Measurements from ENCODE around the gene RFK. TPM values are rescaled to one million over a fixed set of nuclear protein-coding genes. Genes with fewer than 3 reads are reported as not detected.

The RFK gene
- total RNA-seq, 1 experiment from 2014 or later = 12.0 TPM

- H2BK5ac ChIP-seq (ENCODE audit: insufficient read length, low read length) = no peak overlapping the region
- no peak overlapping the region for H3K14ac ChIP-seq (ENCODE audit: insufficient read depth, low read length)
- H4K91ac ChIP-seq (ENCODE audit: insufficient read length, low read depth, low read length) = no peak overlapping the region
- no peak overlapping the region for H4K5ac ChIP-seq (ENCODE audit: insufficient read length, low read depth, low read length)
- no peaks in the 10 kb centered on the region for H3K36me3 Mint-ChIP-seq (ENCODE audit: insufficient read depth in 1 of 3, low read depth in 3 of 3)
- H3K18ac ChIP-seq (ENCODE audit: insufficient read length, low read depth, low read length) = no peak overlapping the region
- no peak overlapping the region for H2BK15ac ChIP-seq (ENCODE audit: low read depth, low read length)
- no peaks in the 10 kb centered on the region for H3K27me3 ChIP-seq (ENCODE audit: insufficient read depth, low read length)
- no peak overlapping the region for H2AK5ac ChIP-seq (ENCODE audit: insufficient read length, low read length)
- H3K9me3 ChIP-seq (ENCODE audit: control insufficient read depth, low read depth, low read length) = no peaks in the 10 kb centered on the region
- WGBS (ENCODE audit: extremely low coverage, insufficient read length, low lambda C conversion rate) = no CpG with 5 or more reads among the region's 1 CpG
- no peak overlapping the region for H3K27ac ChIP-seq (ENCODE audit: insufficient read length, low read depth, low read length)
- no peak overlapping the region for H3T11ph ChIP-seq (ENCODE audit: low read length)
- H4K20me1 ChIP-seq (ENCODE audit: control insufficient read depth, insufficient read depth, insufficient read length) = no peaks in the 10 kb centered on the region
- H3K4me3 Mint-ChIP-seq = no peak overlapping the region
- no peaks in the 10 kb centered on the region for H3K79me1 ChIP-seq (ENCODE audit: insufficient read depth, low read depth, low read length, poor library complexity, severe bottlenecking)
- no peaks in the 10 kb centered on the region for H3K27me3 Mint-ChIP-seq (ENCODE audit: low read depth)
- no peak overlapping the region for H3K27ac Mint-ChIP-seq
- no peak overlapping the region for H3K4me2 ChIP-seq (ENCODE audit: insufficient read depth, insufficient read length, low read length)
- H3K9ac ChIP-seq (ENCODE audit: extremely low read depth, insufficient read length, low read length) = no peak overlapping the region
- 0 out of 4 replicates have a peak, but pooled peaks cover 0 to 2% of the 10 kb centered on the region in 2 experiments for H3K4me1 Mint-ChIP-seq
- H3K4me1 ChIP-seq (ENCODE audit: insufficient read depth, low read length) = no peaks in the 10 kb centered on the region
- H2BK120ac ChIP-seq (ENCODE audit: low read depth, low read length, poor library complexity, severe bottlenecking) = no peak overlapping the region
- no peak for DNase-seq
- H3K4ac ChIP-seq (ENCODE audit: low read depth, low read length) = no peak overlapping the region
- H2BK12ac ChIP-seq (ENCODE audit: insufficient read length, low read depth, low read length) = no peak overlapping the region
- H3K79me2 ChIP-seq (ENCODE audit: insufficient read depth, low read length) = no peaks in the 10 kb centered on the region
- H2BK20ac ChIP-seq (ENCODE audit: low read depth, low read length, poor library complexity, severe bottlenecking) = no peak overlapping the region
- H3K23ac ChIP-seq (ENCODE audit: insufficient read length, low read depth, low read length) = no peak overlapping the region
- H4K8ac ChIP-seq (replicated peaks; ENCODE audit: insufficient read length, low read depth, low read length) = no peak overlapping the region
- H2AFZ ChIP-seq (ENCODE audit: low read length) = no peak overlapping the region
- H3K23me2 ChIP-seq (ENCODE audit: insufficient read length, low read depth, low read length, poor library complexity, severe bottlenecking) = no peaks in the 10 kb centered on the region
- H3K9me3 Mint-ChIP-seq = no peaks in the 10 kb centered on the region
- TF ChIP-seq CTCF (conservative IDR thresholded peaks at IDR 0.05) = no peak
- no peak overlapping the region for H3K56ac ChIP-seq (ENCODE audit: insufficient read length, low read depth, low read length)
These were observed 44.4 kb downstream of the RFK start for GRCh38 chr9:76349865-76350264.
